Measurements from ENCODE around the gene LRFN3. TPM values are rescaled to one million over a fixed set of nuclear protein-coding genes. Genes with fewer than 3 reads are reported as not detected.

The LRFN3 gene
- total RNA-seq, 6 donors from 2014 or later = 6.3 to 17.2 (median 11.8) TPM

- Histone ChIP-seq H3K36me3 (peaks cover 2 to 38% (median 15%) of the 10 kb centered on the region in 4 donors), H3K4me1 (peaks cover 0 to 5% (median 0%) of the 10 kb centered on the region in 4 donors), H3K27me3 (no peaks in the 10 kb centered on the region), H3K4me3 (no peak overlapping the region), H3K9me3 (no peaks in the 10 kb centered on the region), H3K27ac (no peak overlapping the region)
- 85 to 92% methylated on average over 34 to 48 of the region's 52 CpGs for WGBS, 2 donors
- ATAC-seq (ENCODE audit: low FRiP score in 2 of 2) (no peak), DNase-seq (peak in 1 of 2 donors; percentile 83)
- TF ChIP-seq POLR2A (IDR thresholded peaks at IDR 0.05) (no peak), POLR2AphosphoS5 (IDR thresholded peaks at IDR 0.05) (no peak), EP300 (IDR thresholded peaks at IDR 0.05) (no peak)
- TF ChIP-seq, protein P1, sequence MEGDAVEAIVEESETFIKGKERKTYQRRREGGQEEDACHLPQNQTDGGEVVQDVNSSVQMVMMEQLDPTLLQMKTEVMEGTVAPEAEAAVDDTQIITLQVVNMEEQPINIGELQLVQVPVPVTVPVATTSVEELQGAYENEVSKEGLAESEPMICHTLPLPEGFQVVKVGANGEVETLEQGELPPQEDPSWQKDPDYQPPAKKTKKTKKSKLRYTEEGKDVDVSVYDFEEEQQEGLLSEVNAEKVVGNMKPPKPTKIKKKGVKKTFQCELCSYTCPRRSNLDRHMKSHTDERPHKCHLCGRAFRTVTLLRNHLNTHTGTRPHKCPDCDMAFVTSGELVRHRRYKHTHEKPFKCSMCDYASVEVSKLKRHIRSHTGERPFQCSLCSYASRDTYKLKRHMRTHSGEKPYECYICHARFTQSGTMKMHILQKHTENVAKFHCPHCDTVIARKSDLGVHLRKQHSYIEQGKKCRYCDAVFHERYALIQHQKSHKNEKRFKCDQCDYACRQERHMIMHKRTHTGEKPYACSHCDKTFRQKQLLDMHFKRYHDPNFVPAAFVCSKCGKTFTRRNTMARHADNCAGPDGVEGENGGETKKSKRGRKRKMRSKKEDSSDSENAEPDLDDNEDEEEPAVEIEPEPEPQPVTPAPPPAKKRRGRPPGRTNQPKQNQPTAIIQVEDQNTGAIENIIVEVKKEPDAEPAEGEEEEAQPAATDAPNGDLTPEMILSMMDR (IDR thresholded peaks at IDR 0.05) = no peak
Measured at GRCh38 chr19:35944556-35944955, 8.4 kb downstream of the LRFN3 start.

DNA sequence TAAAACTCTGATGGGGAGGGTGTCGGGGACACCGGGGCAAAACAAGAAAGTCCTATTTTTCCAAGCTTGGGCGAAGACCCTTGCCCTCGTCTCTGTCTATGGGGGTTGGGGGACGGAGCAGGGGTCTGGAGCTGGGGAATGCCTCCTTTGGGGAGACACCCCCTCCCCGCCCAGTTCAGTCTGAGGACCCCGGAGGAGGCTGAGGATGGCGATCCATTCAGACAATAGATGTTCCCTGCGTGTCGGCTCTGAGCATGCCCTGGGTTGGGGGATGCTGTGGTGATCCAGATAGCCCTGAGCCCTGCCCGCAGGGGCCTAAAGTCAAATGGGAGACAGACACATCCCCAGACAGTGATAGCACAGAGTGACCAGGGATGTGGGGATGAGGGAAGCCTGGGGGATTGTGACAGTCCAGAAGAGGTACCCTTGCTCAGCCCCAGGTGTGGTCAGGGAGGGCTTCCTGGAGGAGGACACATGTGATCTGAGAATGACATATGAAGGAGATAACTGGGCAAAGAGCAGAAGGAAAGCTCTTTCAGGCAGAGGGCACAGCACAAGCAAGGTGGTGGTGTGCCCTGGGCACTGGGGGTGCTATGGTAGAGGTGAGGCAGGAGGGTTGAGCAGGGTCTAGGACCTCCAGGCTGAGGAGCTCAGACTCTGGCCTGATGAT lies 9.1 kb downstream of the LRFN3 start:
- 94% methylated on average over 6 to 11 of the region's 11 CpGs for WGBS, 2 donors
- Histone ChIP-seq H3K4me1 (peaks cover 0 to 5% (median 0%) of the 10 kb centered on the region in 4 donors), H3K4me3 (no peak overlapping the region), H3K36me3 (peaks cover 0 to 32% (median 12%) of the 10 kb centered on the region in 4 donors), H3K9me3 (no peaks in the 10 kb centered on the region), H3K27me3 (no peaks in the 10 kb centered on the region), H3K27ac (no peak overlapping the region)
- DNase-seq (no peak), ATAC-seq (ENCODE audit: low FRiP score in 2 of 2) (no peak)
- TF ChIP-seq POLR2AphosphoS5 (IDR thresholded peaks at IDR 0.05) (no peak), EP300 (IDR thresholded peaks at IDR 0.05) (no peak), POLR2A (IDR thresholded peaks at IDR 0.05) (no peak)
- TF ChIP-seq, protein P1 (IDR thresholded peaks at IDR 0.05) = no peak

DNA sequence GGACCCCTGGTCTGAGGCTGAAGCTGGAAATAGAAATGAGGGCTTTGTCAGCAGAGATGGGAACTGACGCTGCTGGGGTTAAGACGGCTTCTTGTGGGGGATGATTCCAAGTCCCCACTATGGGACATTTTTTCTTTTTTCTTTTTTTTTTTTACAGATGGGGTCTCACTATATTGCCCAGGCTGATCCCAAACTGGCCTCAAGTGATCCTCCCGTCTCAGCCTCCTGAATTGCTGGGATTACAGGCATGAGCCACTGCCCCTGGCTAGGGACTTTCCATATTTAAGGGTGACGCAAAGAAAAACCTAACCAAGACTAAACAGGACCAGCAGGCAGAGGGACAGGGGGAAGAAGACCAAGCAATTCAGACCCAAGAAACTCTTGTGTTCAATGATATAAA lies 10.0 kb downstream of the LRFN3 start:
- 75 to 96% methylated on average over 4 of the region's 4 CpGs for WGBS, 2 donors
- Histone ChIP-seq H3K4me1 (peaks cover 0 to 5% (median 0%) of the 10 kb centered on the region in 4 donors), H3K27ac (no peak overlapping the region), H3K9me3 (no peaks in the 10 kb centered on the region), H3K36me3 (peaks cover 0 to 25% (median 8%) of the 10 kb centered on the region in 4 donors), H3K27me3 (no peaks in the 10 kb centered on the region), H3K4me3 (no peak overlapping the region)
- no peak for DNase-seq
- no peak for ATAC-seq (ENCODE audit: low FRiP score in 2 of 2)
- TF ChIP-seq POLR2A (IDR thresholded peaks at IDR 0.05) (no peak), POLR2AphosphoS5 (IDR thresholded peaks at IDR 0.05) (no peak), EP300 (IDR thresholded peaks at IDR 0.05) (no peak)
- TF ChIP-seq, protein P1 (IDR thresholded peaks at IDR 0.05) = no peak

- ATAC-seq (ENCODE audit: low FRiP score in 2 of 2) (no peak), DNase-seq (no peak)
- TF ChIP-seq POLR2AphosphoS5 (IDR thresholded peaks at IDR 0.05) = no peak
- no peak for TF ChIP-seq EP300 (IDR thresholded peaks at IDR 0.05)
- TF ChIP-seq, protein P1 (IDR thresholded peaks at IDR 0.05) = no peak
- no peak for TF ChIP-seq POLR2A (IDR thresholded peaks at IDR 0.05)
- Histone ChIP-seq H3K4me3 (no peak overlapping the region), H3K9me3 (no peaks in the 10 kb centered on the region), H3K4me1 (peaks cover 0 to 15% (median 0%) of the 10 kb centered on the region in 4 donors), H3K27me3 (no peaks in the 10 kb centered on the region), H3K36me3 (peaks cover 0 to 13% (median 5%) of the 10 kb centered on the region in 4 donors), H3K27ac (no peak overlapping the region)
- 22 to 32% methylated on average over 2 of the region's 2 CpGs for WGBS, 2 donors
Measured at GRCh38 chr19:35949131-35949530, 13.0 kb downstream of the LRFN3 start.
